ENCODE results near the gene NLGN1. TPM values are rescaled to one million over a fixed set of nuclear protein-coding genes. Genes with fewer than 3 reads are reported as not detected.

NLGN1 gene
- total and polyA plus RNA-seq, 2 of the 8 experiments (the other 6 are each of a cell fraction or from before 2014, with no cell fraction given) = 7.8 to 14.8 TPM

GRCh38 chr3:174100744-174101143 lies 703.2 kb downstream of the NLGN1 start:
- H3K27me3 ChIP-seq (replicated peaks in 1 of 4; ENCODE audit: control insufficient read depth in 3 of 4, extremely low read depth in 1 of 4, insufficient read depth in 3 of 4, low read length in 3 of 4) = no peaks in the 10 kb centered on the region
- peak overlapping the region; percentile 52 for H2BK120ac ChIP-seq (replicated peaks; ENCODE audit: low read depth, low read length)
- no peaks in the 10 kb centered on the region for H3K79me2 ChIP-seq (ENCODE audit: control insufficient read depth in 1 of 2, insufficient read depth in 2 of 2, low read length in 2 of 2)
- H3K4me2 ChIP-seq (ENCODE audit: insufficient read depth in 1 of 2, low read depth in 2 of 2, low read length in 2 of 2) = no peak overlapping the region
- POLR2A ChIA-PET (ENCODE audit: partially characterized antibody) = no interaction called here
- no peaks in the 10 kb centered on the region for H4K20me1 ChIP-seq (replicated peaks in 1 of 2; ENCODE audit: control insufficient read depth in 1 of 2, insufficient read depth in 2 of 2, low read length in 2 of 2)
- H2BK15ac ChIP-seq (ENCODE audit: low read length) = no peak overlapping the region
- H3K14ac ChIP-seq (ENCODE audit: insufficient read length) = no peak overlapping the region
- H2BK12ac ChIP-seq (ENCODE audit: low read depth, low read length) = no peak overlapping the region
- H4K91ac ChIP-seq (replicated peaks; ENCODE audit: insufficient read length, low read length) = no peak overlapping the region
- no peak overlapping the region for H2BK20ac ChIP-seq (ENCODE audit: low read length)
- no peak overlapping the region for H3K56ac ChIP-seq (replicated peaks; ENCODE audit: insufficient read length, low read depth, low read length)
- H2AFZ ChIP-seq (ENCODE audit: low read length) = no peak overlapping the region
- no peaks in the 10 kb centered on the region; the same call in 1 of the 2 replicates for H3K23me2 ChIP-seq (ENCODE audit: low read depth, low read length)
- H3K4me3 ChIP-seq (ENCODE audit: extremely low read depth in 1 of 4, insufficient read depth in 2 of 4, low read depth in 3 of 4, low read length in 4 of 4) = no peak overlapping the region
- H2AK5ac ChIP-seq (ENCODE audit: low read depth, low read length) = no peak overlapping the region
- no peak overlapping the region for H3K9ac ChIP-seq (replicated peaks in 1 of 4; ENCODE audit: extremely low read depth in 1 of 4, low read depth in 3 of 4, low read length in 3 of 4)
- no peaks in the 10 kb centered on the region for H3K79me1 ChIP-seq (ENCODE audit: low read depth, low read length)
- H4K8ac ChIP-seq (ENCODE audit: extremely low read depth, insufficient read depth, low read length) = no peak overlapping the region
- H3K18ac ChIP-seq (ENCODE audit: extremely low read depth, low read length) = no peak overlapping the region
- no peaks in the 10 kb centered on the region for H3K9me3 ChIP-seq (ENCODE audit: insufficient read depth in 2 of 2, low read depth in 1 of 2, low read length in 1 of 2)
- WGBS, 2 experiments (ENCODE audit: extremely low coverage in 1 of 2, insufficient coverage in 1 of 2, insufficient read length in 1 of 2, insufficient replicate concordance in 2 of 2, low coverage in 1 of 2, low lambda C conversion rate in 2 of 2, missing lambda C conversion rate in 1 of 2) = 68% methylated on average over 2 of the region's 2 CpGs; no CpG with 5 or more reads in 1 of the 2 experiments
- no peaks in the 10 kb centered on the region for H3K36me3 ChIP-seq (ENCODE audit: control insufficient read depth in 2 of 4, insufficient read depth in 4 of 4, low read length in 3 of 4)
- no peak overlapping the region for H4K5ac ChIP-seq (ENCODE audit: insufficient read length, low read depth, low read length)
- no peak for DNase-seq (ENCODE audit: low read depth in 1 of 2, low spot score in 2 of 2)
- H3K4ac ChIP-seq (replicated peaks; ENCODE audit: insufficient read length, low read depth, low read length) = no peak overlapping the region
- H3K4me1 ChIP-seq (replicated peaks in 1 of 4; ENCODE audit: control insufficient read depth in 3 of 4, insufficient read depth in 4 of 4, low read length in 3 of 4) = peaks cover 0 to 11% (median 4%) of the 10 kb centered on the region in 4 experiments; a peak in 2 of 7 replicates
- FAIRE-seq = no peak
- CTCF ChIA-PET (ENCODE audit: partially characterized antibody) = interaction anchor here (0.6 to 0.7 kb wide), 2 partner anchors 315 to 1925 kb away, joined by 3 read pairs; no protein-coding TSS in a partner anchor
- no peak overlapping the region for H3K23ac ChIP-seq (ENCODE audit: insufficient read length)
- H2BK5ac ChIP-seq (ENCODE audit: low read depth, low read length) = no peak overlapping the region
- TF ChIP-seq FOSL1 (IDR thresholded peaks at IDR 0.05; ENCODE audit: insufficient read depth, low read depth, low read length) (no peak), ATF2 (IDR thresholded peaks at IDR 0.05; ENCODE audit: low read length) (no peak), POLR2AphosphoS5 (IDR thresholded peaks at IDR 0.05; ENCODE audit: low read depth, low read length) (no peak), ATF3 (IDR thresholded peaks at IDR 0.05; ENCODE audit: insufficient read depth, low read depth, low read length) (no peak), CBX5 (IDR thresholded peaks at IDR 0.05; ENCODE audit: low read depth, low read length) (no peak), KDM1A (IDR thresholded peaks at IDR 0.05; ENCODE audit: borderline replicate concordance, low read length) (no peak), ZNF274 (IDR thresholded peaks at IDR 0.05; ENCODE audit: borderline replicate concordance, extremely low read depth, low read length) (no peak), EZH2 (IDR thresholded peaks at IDR 0.05; ENCODE audit: low read depth, low read length, severe bottlenecking) (no peak), TCF12 (IDR thresholded peaks at IDR 0.05; ENCODE audit: low read depth, low read length) (no peak), GTF2F1 (IDR thresholded peaks at IDR 0.05; ENCODE audit: borderline replicate concordance, low read depth, low read length) (no peak)
- H3K27ac ChIP-seq (ENCODE audit: low read depth, low read length) = no peak overlapping the region
